Panc1 (cell line): Measurements from ENCODE around the gene IL22RA1. TPM values are rescaled to one million over a fixed set of nuclear protein-coding genes. Genes with fewer than 3 reads are reported as not detected.

Experiments used
- ATAC-seq: fragments of 200-7000 bp; cut with Tn5 transposase; 2 replicates; pipeline ENCODE4 v1.9.1; 2020; ENCODE audit warnings: mild to moderate bottlenecking, moderate library complexity
- BruUV-seq: library from RNA; stranded (reverse); fragments of 400-500 nt; replicated peaks from 2 replicates; lab custom pipeline; 2021; lab: Mats Ljungman, UMichigan
- CTCF ChIA-PET: fragments of 300-600 bp; sonication (Branson Sonifier 250); formaldehyde crosslinking; loops from one replicate; lab custom pipeline; 2022; ENCODE audit warnings: antibody characterized with exemption; lab: Charles Lee
- POLR2A ChIA-PET: fragments of 300-600 bp; sonication (Branson Sonifier 250); formaldehyde crosslinking; loops from one replicate; lab custom pipeline; 2022; ENCODE audit warnings: antibody characterized with exemption; lab: Charles Lee
- DNase-seq: peaks from one replicate; pipeline ENCODE4 v3.0.0-alpha.2; 2010; ENCODE audit warnings: low read depth, low spot score
- H3K27ac ChIP-seq: 2 replicates; pipeline ENCODE4 v1.5.1; 2011; ENCODE audit warnings: mild to moderate bottlenecking, low read length, inconsistent platforms
- H3K27me3 ChIP-seq: fragments of 200-500 bp; sonication (Bioruptor generic); 2 replicates; pipeline ENCODE4 v1.6.0; 2014; ENCODE audit warnings: low read length, inconsistent platforms; ENCODE audit not compliant: control insufficient read depth, insufficient read depth
- H3K36me3 ChIP-seq: fragments of 200-500 bp; sonication (Bioruptor generic); 2 replicates; pipeline ENCODE4 v1.5.1; 2014; ENCODE audit warnings: inconsistent platforms, mild to moderate bottlenecking, low read length, moderate library complexity; ENCODE audit not compliant: control insufficient read depth, insufficient read depth
- H3K4me1 ChIP-seq: 2 replicates; pipeline ENCODE4 v1.5.1; 2011; ENCODE audit warnings: inconsistent platforms, mild to moderate bottlenecking, low read length, moderate library complexity; ENCODE audit not compliant: control insufficient read depth, insufficient read depth
- H3K4me3 ChIP-seq, 2 experiments: 2 replicates each; pipeline ENCODE4 v1.5.1; 2011 to 2012; ENCODE audit warnings: low read depth in 2 of 2, low read length in 2 of 2, mild to moderate bottlenecking in 2 of 2, inconsistent platforms in 1 of 2, moderate library complexity in 1 of 2
- H3K9me3 ChIP-seq: fragments of 200-500 bp; sonication (Bioruptor generic); 2 replicates; pipeline ENCODE4 v1.5.1; 2014; ENCODE audit warnings: low read depth, mild to moderate bottlenecking, inconsistent platforms, low read length, moderate library complexity; ENCODE audit not compliant: control insufficient read depth, insufficient read depth
- POLR2AphosphoS5 ChIP-seq: IDR thresholded peaks from 2 replicates; pipeline ENCODE4 v1.6.1; 2012; ENCODE audit warnings: mild to moderate bottlenecking, low read depth, low read length, moderate library complexity
- SIN3A ChIP-seq: IDR thresholded peaks from 2 replicates; pipeline ENCODE4 v1.6.1; 2012; ENCODE audit warnings: low read depth, mild to moderate bottlenecking, low read length, moderate library complexity, borderline replicate concordance; ENCODE audit not compliant: insufficient read depth
- TCF7L2 ChIP-seq: IDR thresholded peaks from 2 replicates; pipeline ENCODE4 v1.6.1; 2011; ENCODE audit warnings: mild to moderate bottlenecking, low read depth, low read length, inconsistent platforms
- in situ Hi-C: cut with HindIII; loops from 2 replicates; pipeline ENCODE4 v1.10.0; 2016; ENCODE audit warnings: low sequenced_read_pairs, low pct_unique_long_range_greater_than_20kb
- intact Hi-C: fragments of 100-400 bp; cut with micrococcal nuclease; formaldehyde crosslinking; loops from one replicate; pipeline ENCODE4 v1.10.0; 2022; ENCODE audit not compliant: unreplicated experiment
- total RNA-seq: library from RNA; stranded (reverse); gene quantifications from one replicate; pipeline ENCODE4 v1.2.1, GENCODE V29; 2021; ENCODE audit not compliant: unreplicated experiment
- TF ChIP-seq, protein P1 (sequence below): fragments of 450-650 bp; IDR thresholded peaks from 2 replicates; pipeline ENCODE4 v1.5.1; 2017; ENCODE audit warnings: mild to moderate bottlenecking
- TF ChIP-seq, protein P2 (sequence below), 2 experiments: IDR thresholded peaks; 2 replicates each; pipeline ENCODE4 v1.6.1; 2011 to 2012; ENCODE audit warnings: low read depth in 2 of 2, control low read depth in 1 of 2, low read length in 1 of 2, mild to moderate bottlenecking in 1 of 2, moderate library complexity in 1 of 2; ENCODE audit not compliant: insufficient read depth in 1 of 2

IL22RA1 gene
- total RNA-seq, 1 experiment from 2014 or later = 1.1 TPM

DNA sequence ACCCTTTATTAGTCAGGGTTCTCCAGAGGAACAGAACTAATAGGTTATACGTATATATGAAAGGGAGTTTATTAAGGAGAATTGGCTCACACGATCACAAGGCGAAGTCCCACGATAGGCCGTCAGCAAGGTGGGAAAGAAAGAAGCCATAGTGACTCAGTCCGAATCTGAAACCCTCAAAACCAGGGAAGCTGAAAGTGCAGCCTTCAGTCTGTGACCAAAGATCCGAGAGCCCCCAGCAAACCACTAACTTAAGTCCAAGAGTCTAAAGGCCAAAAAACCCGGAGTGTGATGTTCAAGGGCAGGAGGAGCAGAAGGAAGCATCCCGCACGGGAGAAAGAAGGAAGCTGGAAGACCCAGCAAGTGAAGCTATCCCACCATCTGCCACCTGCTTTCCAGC is 34.2 kb upstream of the IL22RA1 start:
- TF ChIP-seq, protein P1, sequence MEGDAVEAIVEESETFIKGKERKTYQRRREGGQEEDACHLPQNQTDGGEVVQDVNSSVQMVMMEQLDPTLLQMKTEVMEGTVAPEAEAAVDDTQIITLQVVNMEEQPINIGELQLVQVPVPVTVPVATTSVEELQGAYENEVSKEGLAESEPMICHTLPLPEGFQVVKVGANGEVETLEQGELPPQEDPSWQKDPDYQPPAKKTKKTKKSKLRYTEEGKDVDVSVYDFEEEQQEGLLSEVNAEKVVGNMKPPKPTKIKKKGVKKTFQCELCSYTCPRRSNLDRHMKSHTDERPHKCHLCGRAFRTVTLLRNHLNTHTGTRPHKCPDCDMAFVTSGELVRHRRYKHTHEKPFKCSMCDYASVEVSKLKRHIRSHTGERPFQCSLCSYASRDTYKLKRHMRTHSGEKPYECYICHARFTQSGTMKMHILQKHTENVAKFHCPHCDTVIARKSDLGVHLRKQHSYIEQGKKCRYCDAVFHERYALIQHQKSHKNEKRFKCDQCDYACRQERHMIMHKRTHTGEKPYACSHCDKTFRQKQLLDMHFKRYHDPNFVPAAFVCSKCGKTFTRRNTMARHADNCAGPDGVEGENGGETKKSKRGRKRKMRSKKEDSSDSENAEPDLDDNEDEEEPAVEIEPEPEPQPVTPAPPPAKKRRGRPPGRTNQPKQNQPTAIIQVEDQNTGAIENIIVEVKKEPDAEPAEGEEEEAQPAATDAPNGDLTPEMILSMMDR = no peak
- TF ChIP-seq SIN3A (no peak), POLR2AphosphoS5 (no peak), TCF7L2 (no peak)
- TF ChIP-seq, protein P2, sequence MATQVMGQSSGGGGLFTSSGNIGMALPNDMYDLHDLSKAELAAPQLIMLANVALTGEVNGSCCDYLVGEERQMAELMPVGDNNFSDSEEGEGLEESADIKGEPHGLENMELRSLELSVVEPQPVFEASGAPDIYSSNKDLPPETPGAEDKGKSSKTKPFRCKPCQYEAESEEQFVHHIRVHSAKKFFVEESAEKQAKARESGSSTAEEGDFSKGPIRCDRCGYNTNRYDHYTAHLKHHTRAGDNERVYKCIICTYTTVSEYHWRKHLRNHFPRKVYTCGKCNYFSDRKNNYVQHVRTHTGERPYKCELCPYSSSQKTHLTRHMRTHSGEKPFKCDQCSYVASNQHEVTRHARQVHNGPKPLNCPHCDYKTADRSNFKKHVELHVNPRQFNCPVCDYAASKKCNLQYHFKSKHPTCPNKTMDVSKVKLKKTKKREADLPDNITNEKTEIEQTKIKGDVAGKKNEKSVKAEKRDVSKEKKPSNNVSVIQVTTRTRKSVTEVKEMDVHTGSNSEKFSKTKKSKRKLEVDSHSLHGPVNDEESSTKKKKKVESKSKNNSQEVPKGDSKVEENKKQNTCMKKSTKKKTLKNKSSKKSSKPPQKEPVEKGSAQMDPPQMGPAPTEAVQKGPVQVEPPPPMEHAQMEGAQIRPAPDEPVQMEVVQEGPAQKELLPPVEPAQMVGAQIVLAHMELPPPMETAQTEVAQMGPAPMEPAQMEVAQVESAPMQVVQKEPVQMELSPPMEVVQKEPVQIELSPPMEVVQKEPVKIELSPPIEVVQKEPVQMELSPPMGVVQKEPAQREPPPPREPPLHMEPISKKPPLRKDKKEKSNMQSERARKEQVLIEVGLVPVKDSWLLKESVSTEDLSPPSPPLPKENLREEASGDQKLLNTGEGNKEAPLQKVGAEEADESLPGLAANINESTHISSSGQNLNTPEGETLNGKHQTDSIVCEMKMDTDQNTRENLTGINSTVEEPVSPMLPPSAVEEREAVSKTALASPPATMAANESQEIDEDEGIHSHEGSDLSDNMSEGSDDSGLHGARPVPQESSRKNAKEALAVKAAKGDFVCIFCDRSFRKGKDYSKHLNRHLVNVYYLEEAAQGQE (IDR thresholded peaks at IDR 0.05; ENCODE audit: insufficient read depth in 1 of 2, low read depth in 2 of 2, low read length in 1 of 2) = no peak
- H3K27me3 ChIP-seq = no peaks in the 10 kb centered on the region
- H3K4me3 ChIP-seq = no peak overlapping the region
- ATAC-seq (no peak), DNase-seq (no peak)
- CTCF ChIA-PET = no interaction called here
- POLR2A ChIA-PET = no interaction called here
- H3K36me3 ChIP-seq = no peaks in the 10 kb centered on the region
- in situ Hi-C loops (no loop called here), intact Hi-C loops (no loop called here)
- BruUV-seq = no TSS peak
- H3K9me3 ChIP-seq = no peaks in the 10 kb centered on the region
- H3K27ac ChIP-seq = no peak overlapping the region
- H3K4me1 ChIP-seq = no peaks in the 10 kb centered on the region

DNA sequence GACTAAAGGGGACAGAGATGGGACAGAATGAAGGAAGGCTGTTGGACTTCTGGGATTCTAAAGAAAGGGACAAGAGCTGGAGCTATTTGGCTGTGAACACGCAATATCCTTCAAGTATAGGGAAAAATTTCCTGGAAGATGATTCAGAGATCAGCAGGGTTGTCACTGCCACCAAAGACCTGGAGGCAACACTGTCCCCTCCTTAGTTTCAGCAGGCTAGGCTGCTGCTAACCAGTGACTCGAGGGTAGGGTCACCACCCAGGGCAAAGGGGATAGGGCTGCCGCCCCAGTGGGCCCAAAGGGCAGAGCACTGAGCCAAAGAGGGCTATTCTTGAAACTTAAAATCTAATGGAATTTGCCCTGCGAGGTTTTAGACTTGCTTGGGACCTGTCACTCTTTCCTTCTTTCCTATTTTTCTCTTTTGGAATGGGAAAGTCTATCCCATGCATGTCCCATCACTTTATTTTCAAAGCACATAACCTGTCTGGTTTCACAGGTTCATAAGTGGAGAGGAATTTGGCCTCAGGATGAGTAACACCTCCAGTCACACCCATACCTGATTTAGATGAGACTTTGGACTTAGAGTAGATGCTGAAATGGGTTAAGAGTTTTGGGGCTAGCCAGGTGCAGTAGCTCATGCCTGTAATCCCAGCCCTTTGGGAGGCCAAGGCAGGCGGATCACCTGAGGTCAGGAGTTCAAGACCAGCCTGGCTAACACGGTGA is 32.3 kb upstream of the IL22RA1 start:
- in situ Hi-C loops = no loop called here
- Histone ChIP-seq H3K4me3 (no peak overlapping the region), H3K27me3 (no peaks in the 10 kb centered on the region), H3K27ac (no peak overlapping the region), H3K36me3 (no peaks in the 10 kb centered on the region), H3K9me3 (no peaks in the 10 kb centered on the region), H3K4me1 (no peaks in the 10 kb centered on the region)
- DNase-seq (no peak), ATAC-seq (no peak)
- intact Hi-C loops = no loop called here
- TF ChIP-seq TCF7L2 (no peak), SIN3A (no peak), POLR2AphosphoS5 (no peak)
- TF ChIP-seq, protein P2 (IDR thresholded peaks at IDR 0.05; ENCODE audit: insufficient read depth in 1 of 2, low read depth in 2 of 2, low read length in 1 of 2) = no peak
- TF ChIP-seq, protein P1 = no peak
- no TSS peak for BruUV-seq
- ChIA-PET CTCF (no interaction called here), POLR2A (no interaction called here)
